K562 (cell line): ENCODE results near the gene ADD3. TPM values are rescaled to one million over a fixed set of nuclear protein-coding genes. Genes with fewer than 3 reads are reported as not detected.

Experiments
- CBFA2T3 ChIP-seq: fragments of 450-650 bp; IDR thresholded peaks from 2 replicates; pipeline ENCODE4 v1.6.1; 2017
- CEBPG ChIP-seq, 3 experiments: fragments of 200-800 bp in 1 of 3; sonication (Bioruptor generic) in 1 of 3; sonication (generic) in 1 of 3; formaldehyde crosslinking in 1 of 3; IDR thresholded peaks in 2 of 3; conservative IDR thresholded peaks in 1 of 3; 2 replicates each; pipeline versions ENCODE4 v1.6.1 to v1.8.0; 2016 to 2022; ENCODE audit warnings: missing compliant biosample characterization in 2 of 3, missing genetic modification characterization in 2 of 3, mild to moderate bottlenecking in 1 of 3, missing genetic modification reagents in 1 of 3
- E2F5 ChIP-seq: sonication (generic); formaldehyde crosslinking; IDR thresholded peaks from 2 replicates; pipeline ENCODE4 v1.8.0; 2022; ENCODE audit warnings: mild to moderate bottlenecking, missing genetic modification reagents
- EP400 ChIP-seq: fragments of 450-650 bp; IDR thresholded peaks from 2 replicates; pipeline ENCODE4 v1.6.1; 2017; ENCODE audit warnings: antibody characterized with exemption, mild to moderate bottlenecking, moderate library complexity
- HDAC1 ChIP-seq, 2 experiments: fragments of 450-650 bp; IDR thresholded peaks; 2 replicates each; pipeline ENCODE4 v1.6.1; 2016 to 2017; ENCODE audit warnings: inconsistent platforms in 1 of 2, mild to moderate bottlenecking in 1 of 2, moderate library complexity in 1 of 2
- HMG20A ChIP-seq: fragments of 450-650 bp; formaldehyde crosslinking; conservative IDR thresholded peaks from 2 replicates; pipeline ENCODE4 v1.4.0; 2020; ENCODE audit warnings: mild to moderate bottlenecking, mixed read lengths
- HNRNPLL ChIP-seq: fragments of 200-400 bp; formaldehyde crosslinking; IDR thresholded peaks from 2 replicates; pipeline ENCODE4 v1.6.1; 2017; ENCODE audit warnings: low read length, low read depth, mild to moderate bottlenecking; ENCODE audit not compliant: poor library complexity, severe bottlenecking
- KDM1A ChIP-seq, 2 experiments: fragments of 450-650 bp; IDR thresholded peaks; 2 replicates each; pipeline ENCODE4 v1.6.1; 2016; ENCODE audit warnings: mild to moderate bottlenecking in 2 of 2
- MAX ChIP-seq: sonication (generic); formaldehyde crosslinking; IDR thresholded peaks from 2 replicates; pipeline ENCODE4 v1.9.0; 2022; ENCODE audit warnings: mild to moderate bottlenecking, missing genetic modification reagents
- RCOR1 ChIP-seq, 2 experiments: IDR thresholded peaks; 2 replicates each; pipeline ENCODE4 v1.6.1; 2012; ENCODE audit warnings: low read depth in 2 of 2, low read length in 2 of 2, borderline replicate concordance in 1 of 2, improper control_type of control experiment in 1 of 2
- SMARCA4 ChIP-seq: fragments of 450-650 bp; IDR thresholded peaks from 2 replicates; pipeline ENCODE4 v1.6.1; 2016
- SMARCE1 ChIP-seq: fragments of 450-650 bp; IDR thresholded peaks from 2 replicates; pipeline ENCODE4 v1.7.1; 2016; ENCODE audit warnings: mild to moderate bottlenecking
- SOX6 ChIP-seq: fragments of 450-650 bp; IDR thresholded peaks from 2 replicates; pipeline ENCODE4 v1.6.1; 2014; ENCODE audit warnings: mild to moderate bottlenecking
- TBP ChIP-seq: optimal IDR thresholded peaks from 2 replicates; pipeline ENCODE3; 2011; ENCODE audit warnings: low read depth, low read length, improper control_type of control experiment
- TCF3 ChIP-seq: sonication (generic); formaldehyde crosslinking; IDR thresholded peaks from 2 replicates; pipeline ENCODE4 v1.4.0; 2020; ENCODE audit warnings: mild to moderate bottlenecking, missing genetic modification reagents
- TGIF2 ChIP-seq: sonication (generic); formaldehyde crosslinking; IDR thresholded peaks from 2 replicates; pipeline ENCODE4 v1.8.1; 2022; ENCODE audit warnings: mild to moderate bottlenecking, missing genetic modification reagents, moderate library complexity
- TRIM24 ChIP-seq, 2 experiments: fragments of 450-650 bp; IDR thresholded peaks; 2 replicates each; pipeline ENCODE4 v1.6.1; 2016
- ZC3H8 ChIP-seq: fragments of 450-650 bp; IDR thresholded peaks from 2 replicates; pipeline ENCODE4 v1.6.1; 2017
- ZNF239 ChIP-seq: fragments of 250-450 bp; sonication (Bioruptor Pico); IDR thresholded peaks from 2 replicates; pipeline ENCODE4 v1.4.0; 2020; ENCODE audit warnings: mild to moderate bottlenecking
- ZNF384 ChIP-seq: IDR thresholded peaks from 2 replicates; pipeline ENCODE4 v1.6.1; 2012; ENCODE audit warnings: low read depth, low read length, improper control_type of control experiment
- ZNF589 ChIP-seq: fragments of 200-800 bp; sonication (Bioruptor generic); IDR thresholded peaks from 2 replicates; pipeline ENCODE4 v1.6.1; 2016; ENCODE audit warnings: low read depth, missing genetic modification characterization, missing compliant biosample characterization
- polyA plus RNA-seq, 8 experiments: library from polyadenylated mRNA; depleted of rRNA in 4 of 8; stranded (reverse) in 5 of 8; unstranded in 3 of 8; fragments of >200 nt; fragmentation: Nextera tagmentation in 2 of 8; fragmentation: Illumina TruSeq in 1 of 8; extraction: Ambion mirVana in 2 of 8; extraction: Trizol in 1 of 8; gene quantifications; 2 replicates each; pipeline versions ENCODE4 v1.2.1 to v1.2.3, GENCODE V29; 2011 to 2014; ENCODE audit warnings: inconsistent platforms in 1 of 8, missing spikeins in 1 of 8
- total RNA-seq, 7 experiments: library from RNA; depleted of rRNA in 6 of 7; stranded (reverse); fragments of >200 nt in 6 of 7; fragmentation: Illumina TruSeq in 2 of 7; extraction: Trizol in 2 of 7; gene quantifications; 2 replicates each; pipeline versions ENCODE4 v1.2.1 to v1.2.3, GENCODE V29; 2011 to 2021; ENCODE audit warnings: low replicate concordance in 1 of 7
- TF ChIP-seq, protein P1 (sequence below): sonication (generic); IDR thresholded peaks from 2 replicates; pipeline ENCODE4 v1.6.1; 2016

The ADD3 gene
- total and polyA plus RNA-seq, 9 of the 15 experiments (the other 6 are each of a cell fraction or from before 2014, with no cell fraction given), result 13.2 to 125 (median 31.7) TPM

- TF ChIP-seq ZNF384, result peak; percentile 68; the same call in 1 of the 2 replicates
- no peak for TF ChIP-seq TGIF2
- TF ChIP-seq MAX (CRISPR knock-in tag), result no peak
- TF ChIP-seq, protein P1, sequence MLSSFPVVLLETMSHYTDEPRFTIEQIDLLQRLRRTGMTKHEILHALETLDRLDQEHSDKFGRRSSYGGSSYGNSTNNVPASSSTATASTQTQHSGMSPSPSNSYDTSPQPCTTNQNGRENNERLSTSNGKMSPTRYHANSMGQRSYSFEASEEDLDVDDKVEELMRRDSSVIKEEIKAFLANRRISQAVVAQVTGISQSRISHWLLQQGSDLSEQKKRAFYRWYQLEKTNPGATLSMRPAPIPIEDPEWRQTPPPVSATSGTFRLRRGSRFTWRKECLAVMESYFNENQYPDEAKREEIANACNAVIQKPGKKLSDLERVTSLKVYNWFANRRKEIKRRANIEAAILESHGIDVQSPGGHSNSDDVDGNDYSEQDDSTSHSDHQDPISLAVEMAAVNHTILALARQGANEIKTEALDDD, result peak; percentile 63; the same call in 1 of the 2 replicates
- TF ChIP-seq SMARCE1, result peak; percentile 45; the same call in 1 of the 2 replicates
- TF ChIP-seq HDAC1 (IDR thresholded peaks at IDR 0.05), result peak in 1 of 2 experiments; percentile 43; a peak in 1 of 4 replicates
- no peak for TF ChIP-seq HMG20A (CRISPR knock-in tag)
- TF ChIP-seq TBP, result no peak
- no peak for TF ChIP-seq ZNF589
- TF ChIP-seq EP400, result peak; percentile 33; the same call in 1 of the 2 replicates
- TF ChIP-seq TRIM24 (IDR thresholded peaks at IDR 0.05), result peak in 1 of 2 experiments; percentile 51; a peak in 1 of 4 replicates
- TF ChIP-seq CBFA2T3, result peak; percentile 60
- peak; percentile 51; the same call in 1 of the 2 replicates for TF ChIP-seq ZNF239 (CRISPR knock-in tag)
- TF ChIP-seq SOX6, result peak; percentile 99
- no peak for TF ChIP-seq ZC3H8
- TF ChIP-seq KDM1A (IDR thresholded peaks at IDR 0.05), result peak; percentile 17 to 34; a peak in 1 of 4 replicates
- peak; percentile 63; the same call in 1 of the 2 replicates for TF ChIP-seq SMARCA4
- no peak for TF ChIP-seq HNRNPLL
- peak; percentile 45 for TF ChIP-seq TCF3 (CRISPR knock-in tag)
- TF ChIP-seq RCOR1 (IDR thresholded peaks at IDR 0.05; ENCODE audit: borderline replicate concordance in 1 of 2, low read depth in 2 of 2, low read length in 2 of 2), result peak in 1 of 2 experiments; percentile 35; a peak in 1 of 4 replicates
- peak; percentile 90 for TF ChIP-seq CEBPG (CRISPR knock-in tag; IDR thresholded peaks at IDR 0.05)
- peak; percentile 91 to 93 for TF ChIP-seq CEBPG (tag; conservative IDR thresholded peaks at IDR 0.05 in 1 of 2, IDR thresholded peaks at IDR 0.05 in 1 of 2)
- TF ChIP-seq E2F5 (CRISPR knock-in tag), result no peak
Observed at GRCh38 chr10:110076559-110077318, 69.0 kb downstream of the ADD3 start (continued).
